ENCODE measurements around the gene CELSR1.

Gene CELSR1, protein sequence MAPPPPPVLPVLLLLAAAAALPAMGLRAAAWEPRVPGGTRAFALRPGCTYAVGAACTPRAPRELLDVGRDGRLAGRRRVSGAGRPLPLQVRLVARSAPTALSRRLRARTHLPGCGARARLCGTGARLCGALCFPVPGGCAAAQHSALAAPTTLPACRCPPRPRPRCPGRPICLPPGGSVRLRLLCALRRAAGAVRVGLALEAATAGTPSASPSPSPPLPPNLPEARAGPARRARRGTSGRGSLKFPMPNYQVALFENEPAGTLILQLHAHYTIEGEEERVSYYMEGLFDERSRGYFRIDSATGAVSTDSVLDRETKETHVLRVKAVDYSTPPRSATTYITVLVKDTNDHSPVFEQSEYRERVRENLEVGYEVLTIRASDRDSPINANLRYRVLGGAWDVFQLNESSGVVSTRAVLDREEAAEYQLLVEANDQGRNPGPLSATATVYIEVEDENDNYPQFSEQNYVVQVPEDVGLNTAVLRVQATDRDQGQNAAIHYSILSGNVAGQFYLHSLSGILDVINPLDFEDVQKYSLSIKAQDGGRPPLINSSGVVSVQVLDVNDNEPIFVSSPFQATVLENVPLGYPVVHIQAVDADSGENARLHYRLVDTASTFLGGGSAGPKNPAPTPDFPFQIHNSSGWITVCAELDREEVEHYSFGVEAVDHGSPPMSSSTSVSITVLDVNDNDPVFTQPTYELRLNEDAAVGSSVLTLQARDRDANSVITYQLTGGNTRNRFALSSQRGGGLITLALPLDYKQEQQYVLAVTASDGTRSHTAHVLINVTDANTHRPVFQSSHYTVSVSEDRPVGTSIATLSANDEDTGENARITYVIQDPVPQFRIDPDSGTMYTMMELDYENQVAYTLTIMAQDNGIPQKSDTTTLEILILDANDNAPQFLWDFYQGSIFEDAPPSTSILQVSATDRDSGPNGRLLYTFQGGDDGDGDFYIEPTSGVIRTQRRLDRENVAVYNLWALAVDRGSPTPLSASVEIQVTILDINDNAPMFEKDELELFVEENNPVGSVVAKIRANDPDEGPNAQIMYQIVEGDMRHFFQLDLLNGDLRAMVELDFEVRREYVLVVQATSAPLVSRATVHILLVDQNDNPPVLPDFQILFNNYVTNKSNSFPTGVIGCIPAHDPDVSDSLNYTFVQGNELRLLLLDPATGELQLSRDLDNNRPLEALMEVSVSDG (N-terminal part only)

DNA sequence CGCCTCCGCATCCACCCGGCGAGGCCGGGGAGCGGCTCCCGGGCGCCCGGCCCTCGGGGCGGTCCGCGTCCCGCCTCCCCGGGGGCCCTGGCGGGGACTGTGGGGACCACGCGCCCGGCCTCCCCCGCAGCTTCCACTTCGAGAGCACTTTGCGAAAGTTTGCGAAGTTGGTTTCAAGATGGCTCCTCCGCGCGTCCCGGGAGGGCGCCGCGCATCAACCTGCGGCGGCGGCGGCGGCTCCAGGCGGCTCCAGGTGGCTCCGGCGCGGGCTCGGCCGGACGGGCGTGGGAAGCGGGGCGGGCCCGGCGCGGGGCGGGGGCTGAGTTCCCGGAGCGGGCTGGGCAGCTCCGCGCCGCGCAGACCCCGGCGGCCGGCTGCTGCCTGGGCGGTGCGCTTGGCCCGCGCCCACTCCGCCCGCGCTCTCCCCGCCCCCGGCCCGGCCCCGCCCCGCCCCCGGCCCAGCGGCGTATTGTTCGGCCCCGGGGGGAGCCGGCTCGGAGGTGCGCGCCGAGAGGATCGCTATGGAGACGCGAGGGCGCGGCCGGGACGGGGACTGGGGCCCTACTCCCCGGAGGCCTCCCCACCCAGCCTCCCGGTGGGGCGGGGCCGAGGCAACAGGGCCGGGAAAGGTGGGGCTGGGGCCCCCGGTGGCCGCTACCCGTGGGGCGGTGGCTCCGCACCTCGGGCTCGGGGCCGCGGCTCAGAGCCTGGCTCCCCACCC is at the start of gene CELSR1:
CELSR1 (minus strand) TSS at position 396 of the 721 bp plus-strand sequence. CDS start 450 bp downstream, outside the sequence.
- no peak for TF ChIP-seq CTCF (IDR thresholded peaks at IDR 0.05; ENCODE audit: low read depth, low read length, missing control alignments)
- H3K4me3 ChIP-seq (ENCODE audit: low read depth, low read length): peak within 1 kb of the TSS; percentile 46
- in situ Hi-C loops (cut with HindIII; ENCODE audit: low sequenced_read_pairs): no loop called here
- DNase-seq (ENCODE audit: low read depth): no peak

DNA sequence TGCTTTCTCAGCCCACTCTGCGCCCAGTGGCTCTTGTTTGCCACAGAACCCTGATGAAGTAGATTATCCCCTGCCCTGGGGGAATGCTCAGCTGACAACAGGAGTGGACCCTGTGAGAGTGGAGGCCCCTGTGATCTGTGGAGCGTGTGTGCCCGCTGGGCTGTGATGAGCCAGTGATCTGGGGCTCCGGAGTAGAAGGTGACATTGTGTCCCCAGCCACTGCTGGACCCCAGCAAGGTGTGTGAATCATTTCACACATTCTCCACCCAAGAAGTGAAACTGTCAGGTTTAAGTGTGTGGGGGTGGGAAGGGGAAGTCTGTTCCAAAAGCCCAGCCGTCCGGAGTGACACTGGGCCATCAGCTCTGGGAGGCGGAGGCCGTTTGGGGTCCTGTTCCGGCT is 49.6 kb upstream of the CELSR1 start:
- H3K4me3 ChIP-seq (ENCODE audit: low read depth, low read length): no peak overlapping the region
- no peak for TF ChIP-seq CTCF (IDR thresholded peaks at IDR 0.05; ENCODE audit: low read depth, low read length, missing control alignments)
- no peak for DNase-seq (ENCODE audit: low read depth)
- in situ Hi-C loops (cut with HindIII; ENCODE audit: low sequenced_read_pairs): no loop called here

- no peak for DNase-seq (ENCODE audit: low read depth)
- in situ Hi-C loops (cut with HindIII; ENCODE audit: low sequenced_read_pairs): no loop called here
- TF ChIP-seq CTCF (IDR thresholded peaks at IDR 0.05; ENCODE audit: low read depth, low read length, missing control alignments): no peak
- H3K4me3 ChIP-seq (ENCODE audit: low read depth, low read length): no peak overlapping the region
Measured at GRCh38 chr22:46586531-46587011, 49.2 kb upstream of the CELSR1 start.

- DNase-seq (ENCODE audit: low read depth): no peak
- in situ Hi-C loops (cut with HindIII; ENCODE audit: low sequenced_read_pairs): no loop called here
- H3K4me3 ChIP-seq (ENCODE audit: low read depth, low read length): no peak overlapping the region
- TF ChIP-seq CTCF (IDR thresholded peaks at IDR 0.05; ENCODE audit: low read depth, low read length, missing control alignments): no peak
Measured at GRCh38 chr22:46586123-46586519, 48.7 kb upstream of the CELSR1 start.

GRCh38 chr22:46585340-46586122 is 48.1 kb upstream of the CELSR1 start:
- H3K4me3 ChIP-seq (ENCODE audit: low read depth, low read length): no peak overlapping the region
- DNase-seq (ENCODE audit: low read depth): no peak
- no peak for TF ChIP-seq CTCF (IDR thresholded peaks at IDR 0.05; ENCODE audit: low read depth, low read length, missing control alignments)
- in situ Hi-C loops (cut with HindIII; ENCODE audit: low sequenced_read_pairs): no loop called here
